SK-N-SH treated with all-trans-retinoic acid at 6 μM for 48 hours (cell line): Measurements from ENCODE around the gene SERTAD3.
"Not testable (repeated sequence)": the region's sequence is repeated elsewhere in the genome, so short reads cannot be mapped to it uniquely, and the experiment has no call there.

ENCODE experiments used
- ATAC-seq: fragments of 200-7000 bp; cut with Tn5 transposase; 3 replicates; pipeline ENCODE4 v1.9.1; 2020; ENCODE audit warnings: mild to moderate bottlenecking, moderate library complexity
- ARNTL ChIP-seq: fragments of 450-650 bp; formaldehyde crosslinking; IDR thresholded peaks from 2 replicates; pipeline ENCODE4 v1.5.0; 2020; ENCODE audit warnings: low read depth, mild to moderate bottlenecking, moderate library complexity, borderline replicate concordance
- BACH2 ChIP-seq: fragments of 250-450 bp; sonication (Bioruptor Pico); IDR thresholded peaks from 2 replicates; pipeline ENCODE4 v1.9.0; 2021; ENCODE audit warnings: mild to moderate bottlenecking, borderline replicate concordance
- CSDC2 ChIP-seq: fragments of 250-450 bp; sonication (Bioruptor Pico); IDR thresholded peaks from 2 replicates; pipeline ENCODE4 v1.5.0; 2020; ENCODE audit warnings: mild to moderate bottlenecking, moderate library complexity
- CSRNP3 ChIP-seq: fragments of 250-450 bp; sonication (Bioruptor Pico); IDR thresholded peaks from 2 replicates; pipeline ENCODE4 v1.5.1; 2021; ENCODE audit warnings: mild to moderate bottlenecking, moderate library complexity
- ESRRG ChIP-seq: fragments of 250-450 bp; sonication (Bioruptor Pico); IDR thresholded peaks from 2 replicates; pipeline ENCODE4 v1.6.1; 2021; ENCODE audit warnings: mild to moderate bottlenecking
- GLIS3 ChIP-seq: fragments of 250-450 bp; sonication (Bioruptor Pico); IDR thresholded peaks from 2 replicates; pipeline ENCODE4 v1.5.0; 2020; ENCODE audit warnings: mild to moderate bottlenecking, moderate library complexity
- ISL1 ChIP-seq: fragments of 250-450 bp; sonication (Bioruptor Pico); IDR thresholded peaks from 2 replicates; pipeline ENCODE4 v2.1.2; 2022; ENCODE audit warnings: mild to moderate bottlenecking, moderate library complexity
- OSR1 ChIP-seq: fragments of 250-450 bp; sonication (Bioruptor Pico); IDR thresholded peaks from 2 replicates; pipeline ENCODE4 v1.8.0; 2022; ENCODE audit warnings: moderate library complexity, mild to moderate bottlenecking, inconsistent platforms
- RARB ChIP-seq: fragments of 250-450 bp; sonication (Bioruptor Pico); IDR thresholded peaks from 2 replicates; pipeline ENCODE4 v1.8.0; 2021; ENCODE audit warnings: mild to moderate bottlenecking, moderate library complexity
- SNAI2 ChIP-seq: fragments of 250-450 bp; sonication (Bioruptor Pico); IDR thresholded peaks from 2 replicates; pipeline ENCODE4 v1.5.0; 2020; ENCODE audit warnings: mild to moderate bottlenecking, moderate library complexity
- TCF4 ChIP-seq: fragments of 250-450 bp; sonication (Bioruptor Pico); IDR thresholded peaks from 2 replicates; pipeline ENCODE4 v1.8.0; 2021; ENCODE audit warnings: mild to moderate bottlenecking, moderate library complexity, borderline replicate concordance
- TOX ChIP-seq: fragments of 250-450 bp; sonication (Bioruptor Pico); IDR thresholded peaks from 2 replicates; pipeline ENCODE4 v1.8.0; 2021; ENCODE audit warnings: mild to moderate bottlenecking, moderate library complexity, borderline replicate concordance
- TSHZ2 ChIP-seq: fragments of 250-450 bp; sonication (Bioruptor Pico); IDR thresholded peaks from 2 replicates; pipeline ENCODE4 v1.5.0; 2020; ENCODE audit warnings: mild to moderate bottlenecking, moderate library complexity
- ZC3H10 ChIP-seq: fragments of 250-450 bp; sonication (Bioruptor Pico); IDR thresholded peaks from 2 replicates; pipeline ENCODE4 v1.5.1; 2021; ENCODE audit warnings: mild to moderate bottlenecking, moderate library complexity
- ZFP3 ChIP-seq: fragments of 250-450 bp; sonication (Bioruptor Pico); IDR thresholded peaks from 2 replicates; pipeline ENCODE4 v1.5.0; 2020; ENCODE audit warnings: mild to moderate bottlenecking, moderate library complexity
- ZFP30 ChIP-seq: fragments of 450-650 bp; formaldehyde crosslinking; IDR thresholded peaks from 2 replicates; pipeline ENCODE4 v1.5.0; 2022; ENCODE audit warnings: mild to moderate bottlenecking, moderate library complexity
- ZNF565 ChIP-seq: fragments of 450-650 bp; formaldehyde crosslinking; conservative IDR thresholded peaks from 2 replicates; pipeline ENCODE4 v1.5.0; 2020; ENCODE audit warnings: low read depth, mild to moderate bottlenecking, moderate library complexity
- ZNF70 ChIP-seq: fragments of 450-650 bp; formaldehyde crosslinking; IDR thresholded peaks from 2 replicates; pipeline ENCODE4 v1.5.0; 2020; ENCODE audit warnings: mild to moderate bottlenecking, moderate library complexity
- ZNF8 ChIP-seq: fragments of 450-650 bp; formaldehyde crosslinking; IDR thresholded peaks from 2 replicates; pipeline ENCODE4 v1.5.0; 2020; ENCODE audit warnings: mild to moderate bottlenecking, moderate library complexity
- TF ChIP-seq, protein P1 (sequence below): fragments of 250-450 bp; sonication (Bioruptor Pico); IDR thresholded peaks from 2 replicates; pipeline ENCODE4 v1.5.1; 2020; ENCODE audit warnings: low read depth, mild to moderate bottlenecking, moderate library complexity
- TF ChIP-seq, protein P2 (sequence below): fragments of 250-450 bp; sonication (Bioruptor Pico); IDR thresholded peaks from 2 replicates; pipeline ENCODE4 v1.8.0; 2021; ENCODE audit warnings: low read depth, mild to moderate bottlenecking, moderate library complexity, borderline replicate concordance
- TF ChIP-seq, protein P3 (sequence below): fragments of 250-450 bp; sonication (Bioruptor Pico); IDR thresholded peaks from 2 replicates; pipeline ENCODE4 v1.8.0; 2020; ENCODE audit warnings: mild to moderate bottlenecking, moderate library complexity, borderline replicate concordance

SERTAD3 gene

DNA sequence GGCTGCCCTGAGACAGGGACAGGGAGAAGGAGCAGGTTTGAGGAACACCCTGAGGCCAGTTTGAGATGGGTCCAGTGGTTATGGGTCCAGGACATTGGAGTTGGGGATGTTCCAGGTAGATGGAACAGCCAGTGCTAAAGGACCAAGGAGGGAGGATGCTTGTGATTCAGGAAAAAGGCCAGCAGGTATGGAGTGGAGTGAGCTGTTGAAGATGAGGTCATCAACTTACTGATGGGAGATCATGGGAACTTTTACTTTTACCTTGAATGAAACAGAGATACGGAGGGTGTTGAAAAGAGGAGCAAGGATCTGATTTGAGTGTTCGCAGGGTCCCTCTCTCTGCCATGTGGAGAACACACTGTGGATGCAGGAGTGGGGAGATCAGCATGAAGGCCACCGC is 48.1 kb upstream of the SERTAD3 start (continued):
- TF ChIP-seq TCF4 (CRISPR knock-in tag) = no peak
- TF ChIP-seq ISL1 (CRISPR knock-in tag) = no peak
- no peak for TF ChIP-seq SNAI2 (CRISPR knock-in tag)
- no peak for TF ChIP-seq TOX
- no peak for TF ChIP-seq OSR1 (CRISPR knock-in tag)
- TF ChIP-seq RARB = no peak
- TF ChIP-seq, protein P1, sequence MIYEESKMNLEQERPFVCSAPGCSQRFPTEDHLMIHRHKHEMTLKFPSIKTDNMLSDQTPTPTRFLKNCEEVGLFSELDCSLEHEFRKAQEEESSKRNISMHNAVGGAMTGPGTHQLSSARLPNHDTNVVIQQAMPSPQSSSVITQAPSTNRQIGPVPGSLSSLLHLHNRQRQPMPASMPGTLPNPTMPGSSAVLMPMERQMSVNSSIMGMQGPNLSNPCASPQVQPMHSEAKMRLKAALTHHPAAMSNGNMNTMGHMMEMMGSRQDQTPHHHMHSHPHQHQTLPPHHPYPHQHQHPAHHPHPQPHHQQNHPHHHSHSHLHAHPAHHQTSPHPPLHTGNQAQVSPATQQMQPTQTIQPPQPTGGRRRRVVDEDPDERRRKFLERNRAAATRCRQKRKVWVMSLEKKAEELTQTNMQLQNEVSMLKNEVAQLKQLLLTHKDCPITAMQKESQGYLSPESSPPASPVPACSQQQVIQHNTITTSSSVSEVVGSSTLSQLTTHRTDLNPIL = no peak

DNA sequence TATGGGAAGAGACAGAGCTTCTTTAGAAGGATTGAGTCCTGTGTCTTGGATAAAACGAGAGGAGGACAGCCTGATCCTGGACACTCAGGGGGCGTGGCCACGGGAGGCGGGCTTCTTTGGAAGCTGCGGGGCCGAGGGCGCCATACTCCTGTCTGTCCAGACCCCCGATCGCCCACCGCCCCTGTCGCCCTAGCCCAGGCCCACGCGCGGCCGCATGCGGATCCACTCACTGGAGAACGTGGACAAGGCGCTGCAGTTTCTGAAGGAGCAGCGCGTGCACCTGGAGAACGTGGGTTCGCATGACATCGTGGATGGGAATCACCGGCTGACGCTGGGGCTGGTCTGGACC is 45.7 kb upstream of the SERTAD3 start:
- ATAC-seq = no peak
- TF ChIP-seq ZFP30 (no peak), ZC3H10 (CRISPR knock-in tag) (no peak), ZNF8 (CRISPR knock-in tag) (no peak), CSRNP3 (CRISPR knock-in tag) (no peak), GLIS3 (CRISPR knock-in tag) (no peak), ESRRG (CRISPR knock-in tag) (no peak), TCF4 (CRISPR knock-in tag) (no peak), ISL1 (CRISPR knock-in tag) (no peak), ZNF70 (no peak), TOX (no peak), ZFP3 (CRISPR knock-in tag) (no peak), BACH2 (no peak), RARB (no peak), ZNF565 (no peak), CSDC2 (CRISPR knock-in tag) (no peak), SNAI2 (CRISPR knock-in tag) (no peak), ARNTL (CRISPR knock-in tag) (no peak)
- TF ChIP-seq, protein P1 = no peak
- TF ChIP-seq, protein P2, sequence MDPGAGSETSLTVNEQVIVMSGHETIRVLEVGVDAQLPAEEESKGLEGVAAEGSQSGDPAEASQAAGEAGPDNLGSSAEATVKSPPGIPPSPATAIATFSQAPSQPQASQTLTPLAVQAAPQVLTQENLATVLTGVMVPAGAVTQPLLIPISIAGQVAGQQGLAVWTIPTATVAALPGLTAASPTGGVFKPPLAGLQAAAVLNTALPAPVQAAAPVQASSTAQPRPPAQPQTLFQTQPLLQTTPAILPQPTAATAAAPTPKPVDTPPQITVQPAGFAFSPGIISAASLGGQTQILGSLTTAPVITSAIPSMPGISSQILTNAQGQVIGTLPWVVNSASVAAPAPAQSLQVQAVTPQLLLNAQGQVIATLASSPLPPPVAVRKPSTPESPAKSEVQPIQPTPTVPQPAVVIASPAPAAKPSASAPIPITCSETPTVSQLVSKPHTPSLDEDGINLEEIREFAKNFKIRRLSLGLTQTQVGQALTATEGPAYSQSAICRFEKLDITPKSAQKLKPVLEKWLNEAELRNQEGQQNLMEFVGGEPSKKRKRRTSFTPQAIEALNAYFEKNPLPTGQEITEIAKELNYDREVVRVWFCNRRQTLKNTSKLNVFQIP = no peak
- TF ChIP-seq, protein P3, sequence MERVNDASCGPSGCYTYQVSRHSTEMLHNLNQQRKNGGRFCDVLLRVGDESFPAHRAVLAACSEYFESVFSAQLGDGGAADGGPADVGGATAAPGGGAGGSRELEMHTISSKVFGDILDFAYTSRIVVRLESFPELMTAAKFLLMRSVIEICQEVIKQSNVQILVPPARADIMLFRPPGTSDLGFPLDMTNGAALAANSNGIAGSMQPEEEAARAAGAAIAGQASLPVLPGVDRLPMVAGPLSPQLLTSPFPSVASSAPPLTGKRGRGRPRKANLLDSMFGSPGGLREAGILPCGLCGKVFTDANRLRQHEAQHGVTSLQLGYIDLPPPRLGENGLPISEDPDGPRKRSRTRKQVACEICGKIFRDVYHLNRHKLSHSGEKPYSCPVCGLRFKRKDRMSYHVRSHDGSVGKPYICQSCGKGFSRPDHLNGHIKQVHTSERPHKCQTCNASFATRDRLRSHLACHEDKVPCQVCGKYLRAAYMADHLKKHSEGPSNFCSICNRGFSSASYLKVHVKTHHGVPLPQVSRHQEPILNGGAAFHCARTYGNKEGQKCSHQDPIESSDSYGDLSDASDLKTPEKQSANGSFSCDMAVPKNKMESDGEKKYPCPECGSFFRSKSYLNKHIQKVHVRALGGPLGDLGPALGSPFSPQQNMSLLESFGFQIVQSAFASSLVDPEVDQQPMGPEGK (CRISPR knock-in tag) = no peak

DNA sequence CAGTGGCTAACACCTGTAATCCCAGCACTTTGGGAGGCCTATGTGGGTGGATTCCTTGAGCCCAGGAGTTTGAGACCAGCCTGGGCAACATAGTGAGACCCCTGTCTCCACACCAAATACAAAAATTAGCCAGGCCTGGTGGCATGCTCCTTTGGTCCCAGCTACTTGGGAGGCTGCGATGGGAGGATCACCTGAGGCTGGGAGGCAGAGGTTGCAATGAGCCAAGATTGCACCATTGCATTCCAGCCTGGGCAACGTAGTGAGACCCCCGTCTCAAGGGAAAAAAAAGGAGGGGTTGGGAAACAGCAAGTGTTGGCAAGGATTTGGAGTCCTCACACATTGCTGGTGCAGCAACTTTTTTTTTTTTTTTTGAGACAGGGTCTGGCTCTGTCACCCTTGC is 41.9 kb upstream of the SERTAD3 start:
- ATAC-seq = no peak
- no peak for TF ChIP-seq ZNF565
- no peak for TF ChIP-seq ZFP30
- no peak for TF ChIP-seq ZNF8 (CRISPR knock-in tag)
- TF ChIP-seq CSDC2 (CRISPR knock-in tag) = no peak
- no peak for TF ChIP-seq TSHZ2 (CRISPR knock-in tag)
- no peak for TF ChIP-seq ZC3H10 (CRISPR knock-in tag)
- no peak for TF ChIP-seq BACH2

- ATAC-seq = not testable (repeated sequence)
These were observed 31.9 kb upstream of the SERTAD3 start for GRCh38 chr19:40475878-40476644.
